Superior temporal gyrus (tissue), 1 donor: Measurements from ENCODE around the gene CCDC9B.

ENCODE experiments used
- DNase-seq: peaks from one replicate; pipeline ENCODE4 v3.0.0-alpha.2; 2016; ENCODE audit errors: extremely low spot score

The CCDC9B gene

DNA sequence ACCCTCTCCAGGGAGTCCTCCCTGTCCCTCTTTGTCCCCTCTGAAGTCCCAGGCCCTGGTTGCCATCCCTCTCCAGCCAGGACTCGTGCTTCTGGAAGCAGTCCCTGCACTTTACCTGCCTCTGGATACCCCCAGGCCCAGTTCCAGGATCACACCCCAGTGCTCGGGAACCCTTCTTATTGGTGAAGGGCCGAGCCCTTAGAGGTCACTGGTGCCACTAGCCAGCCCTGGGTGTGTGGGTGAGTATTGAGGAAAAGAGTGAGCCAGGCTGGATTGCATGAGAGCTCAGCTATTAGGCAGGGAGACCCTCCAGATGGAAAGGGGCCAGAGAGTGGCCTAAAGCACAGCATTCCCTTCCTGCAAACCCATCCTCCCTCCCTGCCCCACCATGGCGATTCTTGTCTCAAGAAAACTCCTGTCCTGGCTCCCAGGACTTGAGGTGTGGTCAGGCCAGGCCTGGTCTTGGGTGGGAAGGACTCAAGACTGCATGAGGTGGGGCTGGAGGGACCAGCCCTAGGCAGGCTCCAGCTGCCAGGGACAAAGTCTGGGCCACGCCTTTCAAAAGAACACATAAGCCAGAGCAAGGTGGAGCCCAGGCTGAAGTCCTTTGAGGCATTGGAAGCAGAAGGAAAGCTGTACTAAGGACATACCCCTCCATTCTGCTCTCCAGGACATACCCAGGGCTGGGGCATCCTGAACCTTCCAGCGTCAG is 5.3 kb upstream of the CCDC9B start:
- DNase-seq, result no peak

GRCh38 chr15:40345225-40345866 is 4.6 kb upstream of the CCDC9B start:
- DNase-seq, result no peak

GRCh38 chr15:40344631-40345120 is 3.9 kb upstream of the CCDC9B start:
- peak; percentile 79 for DNase-seq

DNA sequence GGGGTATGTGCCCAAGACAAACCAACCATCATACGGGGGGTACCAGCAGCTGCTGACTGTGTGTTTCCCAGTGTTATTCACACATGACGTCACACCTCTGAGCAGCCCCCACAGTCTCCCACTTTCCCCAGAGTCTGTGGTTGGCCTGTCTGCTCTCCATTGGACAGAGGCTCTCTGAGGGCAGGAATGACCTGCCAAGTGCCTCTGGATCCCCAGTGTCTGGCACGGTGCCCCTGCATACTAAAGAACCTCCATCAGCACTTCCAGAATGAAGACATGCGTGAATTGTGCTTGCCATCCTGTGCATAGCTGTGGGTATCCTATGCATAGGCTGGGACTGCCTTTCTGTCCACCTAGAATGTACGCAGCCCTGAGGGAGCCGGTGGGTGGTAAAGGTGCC is 3.5 kb upstream of the CCDC9B start:
- no peak for DNase-seq

GRCh38 chr15:40343512-40343911 is 2.8 kb upstream of the CCDC9B start:
- DNase-seq, result no peak

- DNase-seq, result no peak
Measured at GRCh38 chr15:40342416-40343320, 1.9 kb upstream of the CCDC9B start.

GRCh38 chr15:40340038-40340739 is 550 bp downstream of the CCDC9B start:
- DNase-seq, result peak; percentile 58

DNA sequence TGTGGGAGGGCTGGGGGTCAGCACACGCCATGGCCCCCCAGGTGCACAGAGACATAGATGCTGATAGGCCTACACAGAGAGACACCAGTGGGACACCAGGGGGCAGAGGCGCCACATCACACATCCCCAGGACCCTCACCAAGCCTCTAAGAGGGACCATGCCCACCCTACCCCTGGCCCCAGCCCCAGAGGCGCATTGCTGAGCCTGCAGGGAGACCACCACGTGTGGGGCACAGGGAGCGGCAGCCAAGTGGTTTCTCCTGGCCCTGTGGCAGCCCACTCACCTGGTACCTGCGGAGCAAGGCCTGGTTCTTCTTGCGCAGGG is 1.2 kb downstream of the CCDC9B start:
- no peak for DNase-seq

GRCh38 chr15:40338921-40339620 is 1.7 kb downstream of the CCDC9B start:
- DNase-seq, result peak; percentile 85

DNA sequence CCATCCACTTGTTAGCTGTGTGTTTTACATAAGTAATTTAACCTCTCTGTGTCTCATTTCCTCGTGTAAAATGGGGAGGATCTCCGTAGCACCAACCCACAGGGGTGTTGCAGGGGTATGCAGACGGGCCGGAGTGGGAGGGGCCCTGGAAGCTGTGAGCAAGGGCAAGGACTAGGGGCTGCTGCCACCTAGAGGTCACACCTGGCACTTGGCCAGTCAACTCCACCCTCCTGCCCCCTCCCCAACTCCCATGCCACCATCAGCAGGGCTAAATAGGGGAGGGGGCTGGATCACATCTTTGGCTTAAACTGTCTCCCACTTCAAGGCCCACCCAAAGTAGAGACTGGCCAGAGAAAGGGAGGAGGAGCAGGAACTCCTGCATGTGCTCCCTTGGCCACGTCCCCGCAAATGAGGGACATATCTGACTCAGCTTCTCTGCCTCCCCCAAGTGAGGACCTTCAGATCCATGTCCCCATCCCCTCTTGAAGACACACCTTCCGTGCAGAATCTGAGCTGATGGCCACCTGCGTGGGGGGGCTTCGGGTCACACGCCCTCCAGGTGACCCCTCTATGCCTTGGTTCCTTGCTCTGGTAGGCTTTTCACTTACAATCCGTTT is 2.6 kb downstream of the CCDC9B start:
- DNase-seq, result no peak

DNA sequence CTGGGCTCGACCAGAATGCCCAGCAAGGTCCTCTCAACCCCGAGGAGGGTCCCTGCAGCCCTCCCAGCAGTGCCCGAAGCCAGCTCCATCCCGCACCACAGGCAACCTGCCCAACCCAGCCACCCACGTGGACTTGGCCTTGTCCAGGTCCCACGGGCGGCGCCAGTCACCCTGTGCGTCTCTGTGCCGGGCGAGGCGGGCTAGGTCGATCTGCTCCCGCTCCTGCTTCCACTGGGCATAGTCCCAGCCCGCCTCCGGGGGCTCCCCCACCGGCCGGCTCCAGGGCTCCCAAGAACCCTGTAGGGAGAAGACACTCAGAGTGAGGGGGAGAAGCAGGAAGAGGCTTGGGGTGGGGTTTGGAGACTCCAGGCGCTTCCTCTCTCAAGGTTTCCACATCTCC is 3.1 kb downstream of the CCDC9B start:
- DNase-seq, result no peak

- DNase-seq, result no peak
Measured at GRCh38 chr15:40336744-40337122, 4.0 kb downstream of the CCDC9B start.

GRCh38 chr15:40335938-40336743 is 4.6 kb downstream of the CCDC9B start:
- DNase-seq, result no peak

DNA sequence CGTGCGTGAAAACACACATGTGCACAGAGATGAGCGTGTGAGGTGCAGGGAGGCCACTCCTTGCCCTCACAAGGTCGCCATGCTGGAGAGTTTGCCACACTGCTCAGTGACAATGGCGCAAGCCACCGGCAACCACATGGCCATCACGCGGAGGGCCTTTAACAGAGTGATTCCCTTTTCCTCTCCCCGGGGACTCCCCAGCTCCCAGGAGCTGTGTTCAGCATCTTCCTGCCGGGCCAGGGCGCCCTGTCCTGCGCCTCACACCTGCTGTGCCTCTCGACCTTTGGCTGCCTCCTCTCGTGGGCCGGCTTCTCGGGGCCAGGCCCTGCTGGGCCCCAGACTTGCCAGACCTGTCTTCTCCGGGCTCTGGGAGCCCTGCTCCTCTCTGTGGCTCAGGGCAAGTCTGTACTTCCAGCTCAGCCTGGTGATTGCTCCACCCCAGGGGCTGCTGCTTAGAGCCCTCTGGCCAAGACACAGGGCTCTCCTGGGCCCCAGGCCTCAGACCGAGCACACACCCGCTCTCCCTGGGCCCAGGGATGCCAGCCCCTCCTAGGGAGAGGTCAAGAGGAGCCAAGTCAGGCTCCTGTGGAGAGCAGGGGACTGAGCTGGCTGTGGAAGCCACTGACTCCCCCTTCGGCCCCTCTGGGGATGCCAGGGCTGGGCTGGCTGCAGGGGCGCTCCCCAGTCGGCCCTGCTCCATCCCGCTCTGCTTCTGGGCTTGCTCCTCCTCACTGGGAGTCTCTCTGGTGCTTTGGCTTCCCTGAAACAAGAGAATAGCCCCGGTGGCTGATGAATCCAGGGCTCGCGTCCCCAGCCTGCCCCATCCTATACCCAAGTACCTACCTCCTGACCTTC is 5.6 kb downstream of the CCDC9B start:
- DNase-seq, result no peak

GRCh38 chr15:40334541-40334940 is 6.2 kb downstream of the CCDC9B start:
- no peak for DNase-seq

DNA sequence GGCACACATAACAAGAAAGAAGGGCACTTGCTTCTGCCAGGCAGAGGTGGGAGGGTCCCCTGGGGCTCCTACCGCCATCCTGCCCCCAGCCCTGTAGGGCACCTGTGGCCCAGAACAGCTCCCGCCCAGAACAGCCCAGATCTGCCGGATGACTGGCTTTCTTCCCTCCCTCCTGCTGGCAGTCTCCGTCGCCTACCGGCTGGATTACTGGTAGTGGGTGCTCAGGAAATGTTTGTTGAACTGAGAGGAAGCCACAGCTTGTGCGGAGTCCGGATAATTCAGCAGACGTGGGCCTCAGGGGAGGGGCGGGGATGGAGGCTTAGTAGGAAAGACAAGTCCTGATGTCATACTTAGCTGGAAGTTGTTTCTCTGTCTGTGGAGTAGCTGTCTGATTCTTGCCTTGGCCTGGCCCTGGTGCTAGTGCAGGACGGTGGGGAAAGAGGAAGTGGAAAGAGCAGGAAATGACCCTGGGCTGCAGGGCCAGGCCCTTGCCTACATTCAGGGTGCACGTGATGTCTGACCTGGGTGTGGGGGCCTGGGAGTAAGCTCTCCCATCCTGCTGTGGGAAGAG is 6.7 kb downstream of the CCDC9B start:
- no peak for DNase-seq

GRCh38 chr15:40332113-40332781 is 8.5 kb downstream of the CCDC9B start:
- DNase-seq, result no peak

DNA sequence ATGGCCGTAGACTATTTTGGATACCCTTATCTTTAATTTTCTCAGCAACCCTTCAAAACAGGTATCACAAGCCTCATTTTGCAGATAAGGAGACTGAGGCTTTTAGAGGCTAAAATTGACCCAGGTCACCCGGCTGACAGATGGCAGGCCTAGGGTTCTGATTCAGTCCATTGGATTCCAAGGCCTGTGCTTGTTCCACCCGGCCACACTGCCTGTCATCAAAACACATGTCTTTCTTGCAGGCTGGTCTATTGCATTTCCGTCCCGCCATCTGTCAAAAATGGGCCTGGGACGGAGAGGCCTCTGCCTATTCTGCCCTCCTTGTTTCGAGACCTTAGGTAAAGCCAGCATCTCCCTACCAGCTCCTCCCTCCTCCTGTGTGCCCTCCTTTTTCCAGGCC is 9.1 kb downstream of the CCDC9B start:
- DNase-seq, result no peak
